Amniotic stem cell (primary cell): Measurements from ENCODE around the gene PLEKHA1.

Source experiments
- DNase-seq: peaks from one replicate; lab custom pipeline; 2025; lab: John Stamatoyannopoulos, UW

Gene PLEKHA1

GRCh38 chr10:122379041-122379440 is 4.5 kb downstream of the PLEKHA1 start:
- DNase-seq, result no peak

GRCh38 chr10:122379537-122379936 is 5.0 kb downstream of the PLEKHA1 start:
- no peak for DNase-seq

DNA sequence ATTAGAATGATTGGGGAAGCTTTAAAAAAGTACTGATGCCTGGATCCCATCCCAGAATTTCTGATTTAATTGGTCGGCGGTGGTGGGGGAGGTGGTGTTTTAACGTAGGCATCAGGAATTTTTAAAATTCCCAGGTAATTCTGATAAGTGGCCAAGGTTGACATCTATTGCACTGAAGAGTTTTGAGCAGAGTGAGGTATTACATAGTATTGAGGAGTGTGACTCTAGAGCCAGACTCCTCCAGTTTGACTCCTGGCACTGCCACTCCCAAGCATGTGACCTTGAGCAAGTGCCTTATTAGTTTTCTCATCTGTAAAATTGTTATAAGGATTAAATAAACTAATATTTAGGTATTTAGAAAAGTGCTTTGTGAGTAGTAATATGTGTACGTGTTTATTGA is 6.2 kb downstream of the PLEKHA1 start:
- no peak for DNase-seq

DNA sequence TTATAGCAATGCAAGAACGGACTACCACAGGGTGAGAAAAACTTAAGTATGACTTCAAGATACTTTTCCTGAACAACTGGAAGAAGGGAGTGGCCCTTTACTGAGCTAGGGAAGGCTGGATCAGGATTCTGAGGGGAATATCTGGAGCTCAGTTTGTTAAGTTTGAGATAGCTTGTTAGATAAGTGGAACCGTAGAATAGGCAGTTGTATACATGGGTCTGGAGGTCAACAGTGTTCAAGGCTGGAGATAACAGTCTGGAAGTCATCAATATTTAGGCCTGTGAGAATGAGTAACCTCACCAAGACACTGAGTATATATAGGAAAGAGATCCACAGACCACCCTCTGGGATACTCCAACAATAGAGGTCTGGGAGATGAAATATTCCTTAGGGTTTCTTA is 7.2 kb downstream of the PLEKHA1 start:
- no peak for DNase-seq

DNA sequence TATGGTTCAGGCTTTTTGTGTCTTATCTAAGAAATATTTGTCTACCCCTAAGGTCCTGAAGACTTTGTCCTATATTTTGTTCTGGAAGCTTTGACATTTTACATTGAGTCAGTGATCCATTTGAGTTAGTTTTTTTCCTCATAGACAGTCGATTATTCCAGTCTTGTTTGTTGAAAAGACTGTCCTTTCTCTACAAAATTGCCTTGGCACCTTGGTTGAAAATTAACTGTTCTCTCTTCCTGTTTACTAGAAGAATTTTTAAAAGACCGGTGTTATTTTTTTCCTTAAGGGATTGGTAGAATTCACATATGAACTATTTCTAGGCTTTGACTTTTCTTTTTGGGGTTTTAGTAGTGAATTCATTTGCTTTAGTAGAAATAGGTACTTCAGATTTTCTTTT is 12.0 kb downstream of the PLEKHA1 start:
- DNase-seq, result no peak

- no peak for DNase-seq
Observed at GRCh38 chr10:122387572-122387971, 13.1 kb downstream of the PLEKHA1 start.

DNA sequence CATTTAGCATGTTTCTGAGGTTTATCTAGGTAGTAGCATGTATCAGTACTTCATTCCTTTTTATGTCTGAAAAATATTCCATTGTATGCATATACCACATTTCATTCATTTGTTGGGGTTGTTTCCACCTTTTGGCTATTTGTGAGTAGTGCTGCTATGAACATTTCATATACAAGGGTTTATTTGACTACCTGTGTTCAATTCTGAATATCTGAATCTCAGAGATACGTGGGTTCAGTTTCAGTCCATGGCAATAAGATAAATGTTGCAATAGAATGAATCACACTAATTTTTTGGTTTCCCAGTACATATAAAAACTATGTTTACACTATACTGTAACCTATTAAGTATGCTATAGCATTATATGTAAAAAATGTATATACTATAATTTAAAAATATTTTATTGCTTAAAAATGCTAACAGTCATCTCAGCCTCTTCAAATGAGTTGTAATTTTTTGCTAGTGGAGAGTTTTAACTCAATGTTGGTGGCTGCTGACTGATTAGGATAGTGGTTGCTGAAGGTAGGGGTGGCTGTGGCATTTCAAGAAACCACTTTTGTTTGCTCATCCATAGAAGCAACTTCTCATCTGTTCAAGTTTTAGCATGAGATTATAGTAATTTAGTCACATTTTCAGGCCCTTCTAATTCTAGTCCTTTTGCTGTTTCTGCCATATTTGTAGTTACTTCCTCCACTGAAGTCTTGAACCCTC is 13.9 kb downstream of the PLEKHA1 start:
- DNase-seq, result no peak

DNA sequence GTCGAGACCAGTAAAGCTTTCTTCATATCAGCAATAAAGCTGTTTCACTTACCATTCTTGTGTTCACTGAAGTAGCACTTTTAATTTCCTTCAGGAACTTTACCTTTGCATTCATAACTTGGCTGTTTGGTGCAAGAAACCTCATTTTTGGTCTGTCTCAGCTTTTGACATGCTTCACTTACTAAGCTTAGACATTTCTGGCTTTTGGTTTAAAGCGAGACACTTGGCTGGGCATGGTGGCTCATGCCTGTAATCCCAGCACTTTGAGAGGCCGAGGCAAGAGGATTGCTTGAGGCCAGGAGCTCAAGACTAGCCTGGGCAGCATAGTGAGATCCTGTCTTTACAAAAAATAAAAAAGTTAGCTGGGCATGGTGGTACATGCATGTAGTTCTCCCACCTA is 15.8 kb downstream of the PLEKHA1 start:
- no peak for DNase-seq

DNA sequence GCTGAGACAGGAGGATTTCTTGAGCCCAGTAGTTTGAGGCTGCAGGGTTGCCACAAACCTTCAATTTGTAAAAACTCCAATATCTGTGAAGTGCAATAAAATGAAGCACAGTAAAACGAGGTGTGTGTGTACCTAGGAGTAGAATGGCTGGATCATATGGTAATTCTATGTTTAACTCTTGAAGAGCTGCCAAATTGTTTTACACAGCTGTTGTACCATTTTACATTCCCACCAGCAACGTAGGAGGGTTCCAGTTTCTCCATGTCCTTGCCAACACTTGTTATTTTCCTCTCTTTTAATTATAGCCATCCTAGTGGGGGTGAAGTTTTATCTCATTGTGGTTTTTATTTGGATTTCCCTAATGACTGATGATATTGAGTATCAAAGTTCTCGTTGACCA is 16.2 kb downstream of the PLEKHA1 start:
- DNase-seq, result no peak

DNA sequence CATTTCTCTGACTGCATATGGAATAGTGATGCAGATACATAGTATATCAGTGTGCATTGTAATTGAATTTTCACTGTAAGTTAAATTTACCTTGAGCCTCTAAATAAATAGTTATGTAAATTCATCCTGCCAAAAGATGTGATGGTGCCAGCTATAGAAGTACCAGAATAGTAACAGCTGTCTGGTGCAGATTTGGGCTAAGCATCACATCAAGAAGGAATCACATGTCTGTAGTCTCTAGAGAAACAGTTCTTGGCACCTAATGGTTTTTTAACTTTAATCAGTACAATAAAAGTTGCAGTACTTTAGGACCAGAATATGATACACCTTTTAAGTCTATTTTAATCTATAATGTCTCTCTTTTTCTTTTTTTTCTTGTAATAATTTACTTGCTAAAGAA is 17.4 kb downstream of the PLEKHA1 start:
- DNase-seq, result no peak

- DNase-seq, result no peak
Observed at GRCh38 chr10:122392835-122393234, 18.3 kb downstream of the PLEKHA1 start.

- DNase-seq, result no peak
Observed at GRCh38 chr10:122393288-122393687, 18.8 kb downstream of the PLEKHA1 start.

DNA sequence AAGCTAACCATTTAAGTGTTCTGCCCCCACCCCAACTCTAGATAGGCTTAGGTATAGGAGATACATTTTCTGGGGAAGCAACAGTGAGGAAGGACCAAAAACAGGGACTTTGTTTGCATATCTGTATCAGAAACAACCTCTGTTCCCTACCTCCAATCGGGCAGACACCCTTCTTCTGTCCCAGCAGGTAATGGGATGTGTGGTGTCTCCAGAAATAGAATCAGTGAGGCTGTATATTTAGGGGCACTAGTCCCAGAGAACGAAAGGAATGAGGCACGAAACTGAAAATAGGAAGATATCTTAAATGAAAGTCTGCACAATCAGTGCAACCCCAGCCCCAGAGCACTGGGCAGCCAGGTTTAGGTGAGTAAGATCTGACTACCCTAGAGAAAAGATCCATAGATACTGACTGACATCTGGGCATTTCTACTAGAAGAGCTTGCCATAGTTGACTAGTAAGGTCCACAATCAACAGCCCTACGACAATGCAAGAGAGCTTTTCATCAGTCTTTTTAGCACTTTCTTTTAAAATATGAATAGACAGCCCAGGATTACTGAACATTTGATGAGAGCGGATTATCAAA is 28.1 kb downstream of the PLEKHA1 start:
- no peak for DNase-seq

- no peak for DNase-seq
Observed at GRCh38 chr10:122404576-122404975, 30.1 kb downstream of the PLEKHA1 start.

- DNase-seq, result no peak
Observed at GRCh38 chr10:122407375-122408125, 33.0 kb downstream of the PLEKHA1 start.

DNA sequence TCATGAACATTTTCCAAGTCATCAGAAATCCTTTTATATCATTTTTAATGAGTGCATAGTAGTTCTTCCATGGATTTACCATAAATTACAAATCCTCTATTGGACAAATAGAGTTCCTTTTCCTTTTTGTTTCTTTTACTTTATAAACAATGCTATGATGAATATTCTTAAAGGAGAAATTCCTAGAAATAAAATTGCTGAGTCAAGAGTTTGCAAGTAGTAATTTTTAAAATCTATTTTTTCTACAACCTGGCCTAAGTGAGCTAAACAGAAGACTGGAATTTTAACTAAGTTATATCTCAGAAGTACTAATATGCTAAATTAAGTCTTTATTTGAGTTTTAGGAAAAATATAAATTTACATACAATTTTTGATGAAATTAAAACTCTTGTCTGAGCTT is 38.8 kb downstream of the PLEKHA1 start:
- no peak for DNase-seq

- no peak for DNase-seq
Observed at GRCh38 chr10:122417667-122418066, 43.2 kb downstream of the PLEKHA1 start.

DNA sequence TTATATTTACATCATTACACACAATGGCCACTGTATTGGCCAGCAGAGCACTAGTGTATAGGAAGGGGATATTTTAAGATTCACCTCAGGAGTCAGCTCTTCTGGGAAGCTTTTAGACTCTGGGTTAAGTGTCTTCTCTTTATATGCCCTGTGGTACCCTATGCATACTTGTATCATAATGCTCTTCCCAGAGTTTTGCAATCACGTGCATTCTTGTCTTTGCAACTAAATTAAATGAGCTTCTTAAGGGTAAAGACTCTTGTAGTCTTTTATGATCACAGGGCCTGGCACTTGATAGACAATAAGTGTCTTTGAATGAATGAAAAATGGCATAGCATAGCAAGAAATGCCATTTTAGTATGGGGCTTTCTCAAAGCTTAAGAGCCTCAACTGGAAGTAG is 44.5 kb downstream of the PLEKHA1 start:
- DNase-seq, result no peak

DNA sequence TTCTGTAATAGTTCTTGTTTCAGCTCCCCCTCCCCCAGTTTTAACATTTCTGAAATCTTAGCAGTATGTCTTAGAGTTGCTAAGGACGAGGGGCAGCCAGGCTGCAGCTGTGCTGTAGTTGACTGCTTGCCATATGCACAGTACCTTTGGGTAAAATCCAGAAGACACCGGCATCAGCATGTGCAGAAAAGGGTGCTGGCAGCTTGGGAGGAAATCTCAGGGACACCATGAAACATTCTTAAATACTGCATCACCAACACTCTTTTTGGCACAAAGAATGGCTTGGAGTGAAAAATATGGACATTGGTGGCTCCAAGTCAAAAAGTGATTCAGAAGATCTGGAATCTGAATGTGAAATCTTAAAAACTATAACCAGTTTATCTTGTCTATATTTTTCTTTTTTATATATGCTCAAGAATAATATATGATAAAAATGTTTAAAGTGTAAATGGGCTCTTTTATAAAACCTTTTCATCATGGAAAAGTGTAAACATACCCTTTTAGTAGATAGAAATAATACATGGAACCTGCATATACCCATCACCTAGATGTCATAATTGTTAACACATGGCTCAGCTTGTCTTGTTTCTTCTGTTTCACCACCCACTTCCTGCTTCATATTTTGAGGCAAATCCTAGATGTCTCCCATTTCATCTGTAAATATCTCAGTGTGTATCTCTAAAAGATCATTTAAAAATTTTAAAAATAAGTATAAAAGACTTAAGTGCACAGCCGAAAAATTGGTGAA is 45.5 kb downstream of the PLEKHA1 start:
- no peak for DNase-seq

DNA sequence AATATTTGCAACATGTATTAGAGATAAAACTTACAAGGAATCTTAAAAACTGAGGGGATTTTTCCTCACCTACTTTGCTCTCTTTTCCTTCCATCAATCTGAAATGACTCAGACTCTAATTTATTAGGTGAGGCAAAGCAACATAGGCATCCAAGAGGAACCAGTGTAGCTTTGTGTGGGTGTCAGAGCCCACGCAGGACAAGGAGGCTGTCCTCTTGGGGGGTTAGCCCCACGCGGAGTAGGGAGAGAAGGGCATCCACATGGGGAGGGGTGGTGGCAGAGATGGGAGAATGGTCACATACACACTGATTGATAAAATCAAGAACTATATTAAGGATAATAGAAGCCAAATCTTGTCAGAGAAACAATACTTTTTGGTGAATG is 46.1 kb downstream of the PLEKHA1 start:
- no peak for DNase-seq

- DNase-seq, result no peak
Observed at GRCh38 chr10:122421054-122421625, 46.6 kb downstream of the PLEKHA1 start.

- DNase-seq, result no peak
Observed at GRCh38 chr10:122421742-122422141, 47.2 kb downstream of the PLEKHA1 start.
